ENCODE data around the gene TIMP4.

GRCh38 chr3:12158387-12159226 lies at the start of gene TIMP4:
- TF ChIP-seq, protein P1, sequence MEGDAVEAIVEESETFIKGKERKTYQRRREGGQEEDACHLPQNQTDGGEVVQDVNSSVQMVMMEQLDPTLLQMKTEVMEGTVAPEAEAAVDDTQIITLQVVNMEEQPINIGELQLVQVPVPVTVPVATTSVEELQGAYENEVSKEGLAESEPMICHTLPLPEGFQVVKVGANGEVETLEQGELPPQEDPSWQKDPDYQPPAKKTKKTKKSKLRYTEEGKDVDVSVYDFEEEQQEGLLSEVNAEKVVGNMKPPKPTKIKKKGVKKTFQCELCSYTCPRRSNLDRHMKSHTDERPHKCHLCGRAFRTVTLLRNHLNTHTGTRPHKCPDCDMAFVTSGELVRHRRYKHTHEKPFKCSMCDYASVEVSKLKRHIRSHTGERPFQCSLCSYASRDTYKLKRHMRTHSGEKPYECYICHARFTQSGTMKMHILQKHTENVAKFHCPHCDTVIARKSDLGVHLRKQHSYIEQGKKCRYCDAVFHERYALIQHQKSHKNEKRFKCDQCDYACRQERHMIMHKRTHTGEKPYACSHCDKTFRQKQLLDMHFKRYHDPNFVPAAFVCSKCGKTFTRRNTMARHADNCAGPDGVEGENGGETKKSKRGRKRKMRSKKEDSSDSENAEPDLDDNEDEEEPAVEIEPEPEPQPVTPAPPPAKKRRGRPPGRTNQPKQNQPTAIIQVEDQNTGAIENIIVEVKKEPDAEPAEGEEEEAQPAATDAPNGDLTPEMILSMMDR (conservative IDR thresholded peaks at IDR 0.05 in 1 of 2, IDR thresholded peaks at IDR 0.05 in 1 of 2; ENCODE audit: extremely low read depth in 1 of 2, insufficient read depth in 1 of 2, low read depth in 1 of 2, low read length in 2 of 2), result no peak
- TF ChIP-seq EZH2 (IDR thresholded peaks at IDR 0.05; ENCODE audit: borderline replicate concordance, low read length), result no peak
